BJ (cell line): ENCODE data around the gene USF2. TPM values are rescaled to one million over a fixed set of nuclear protein-coding genes. Genes with fewer than 3 reads are reported as not detected.

Source experiments
- CTCF ChIA-PET: fragments of 350-600 bp; formaldehyde crosslinking; extraction: SDS; loops from one replicate; lab custom pipeline; 2021; ENCODE audit warnings: antibody characterized with exemption, inconsistent platforms; lab: Yijun Ruan, JAX
- POLR2A ChIA-PET: fragments of 300-600 bp; sonication (Branson Sonifier 250); formaldehyde crosslinking; extraction: SDS; loops from one replicate; lab custom pipeline; 2021; ENCODE audit warnings: antibody characterized with exemption; lab: Charles Lee
- DNase-seq: peaks from one replicate; pipeline ENCODE4 v3.0.0-alpha.2; 2011; ENCODE audit warnings: low read depth
- H3K27me3 ChIP-seq: 2 replicates; pipeline ENCODE4 v1.6.0; 2011; ENCODE audit warnings: low read length; ENCODE audit not compliant: control insufficient read depth, insufficient read depth
- H3K36me3 ChIP-seq: 2 replicates; pipeline ENCODE4 v1.5.1; 2011; ENCODE audit warnings: low read length; ENCODE audit not compliant: control insufficient read depth, insufficient read depth
- H3K4me3 ChIP-seq: 2 replicates; pipeline ENCODE4 v1.5.1; 2011; ENCODE audit warnings: low read depth, mild to moderate bottlenecking, control low read depth, low read length
- polyA plus RNA-seq: library from polyadenylated mRNA; depleted of rRNA; stranded (reverse); fragments of >200 nt; gene quantifications from 2 replicates; pipeline ENCODE4 v1.2.3, GENCODE V29; 2011
- TF ChIP-seq, protein P1 (sequence below): IDR thresholded peaks from 2 replicates; pipeline ENCODE4 v1.5.1; 2011; ENCODE audit warnings: low read depth, mild to moderate bottlenecking, control low read depth, inconsistent platforms, low read length, moderate library complexity; ENCODE audit not compliant: insufficient read depth

USF2 gene
- polyA plus RNA-seq, 1 experiment: 80.3 TPM

- Histone ChIP-seq H3K36me3 (no peaks in the 10 kb centered on the region), H3K27me3 (peaks cover 15% of the 10 kb centered on the region), H3K4me3 (no peak overlapping the region)
- ChIA-PET CTCF (interaction anchor here (1.8 kb wide), 1 partner anchor 24 kb away, joined by 5 read pairs; the partner anchor contains the start of gene USF2), POLR2A (no interaction called here)
- no peak for DNase-seq
- TF ChIP-seq, protein P1, sequence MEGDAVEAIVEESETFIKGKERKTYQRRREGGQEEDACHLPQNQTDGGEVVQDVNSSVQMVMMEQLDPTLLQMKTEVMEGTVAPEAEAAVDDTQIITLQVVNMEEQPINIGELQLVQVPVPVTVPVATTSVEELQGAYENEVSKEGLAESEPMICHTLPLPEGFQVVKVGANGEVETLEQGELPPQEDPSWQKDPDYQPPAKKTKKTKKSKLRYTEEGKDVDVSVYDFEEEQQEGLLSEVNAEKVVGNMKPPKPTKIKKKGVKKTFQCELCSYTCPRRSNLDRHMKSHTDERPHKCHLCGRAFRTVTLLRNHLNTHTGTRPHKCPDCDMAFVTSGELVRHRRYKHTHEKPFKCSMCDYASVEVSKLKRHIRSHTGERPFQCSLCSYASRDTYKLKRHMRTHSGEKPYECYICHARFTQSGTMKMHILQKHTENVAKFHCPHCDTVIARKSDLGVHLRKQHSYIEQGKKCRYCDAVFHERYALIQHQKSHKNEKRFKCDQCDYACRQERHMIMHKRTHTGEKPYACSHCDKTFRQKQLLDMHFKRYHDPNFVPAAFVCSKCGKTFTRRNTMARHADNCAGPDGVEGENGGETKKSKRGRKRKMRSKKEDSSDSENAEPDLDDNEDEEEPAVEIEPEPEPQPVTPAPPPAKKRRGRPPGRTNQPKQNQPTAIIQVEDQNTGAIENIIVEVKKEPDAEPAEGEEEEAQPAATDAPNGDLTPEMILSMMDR: no peak
Observed at GRCh38 chr19:35293808-35294207, 25.0 kb downstream of the USF2 start.

- TF ChIP-seq, protein P1: no peak
- ChIA-PET POLR2A (no interaction called here), CTCF (interaction anchor here (1.8 kb wide), 1 partner anchor 25 kb away, joined by 5 read pairs; the partner anchor contains the start of gene USF2)
- H3K27me3 ChIP-seq: peaks cover 15% of the 10 kb centered on the region
- no peaks in the 10 kb centered on the region for H3K36me3 ChIP-seq
- DNase-seq: no peak
- no peak overlapping the region for H3K4me3 ChIP-seq
Observed at GRCh38 chr19:35294328-35294727, 25.6 kb downstream of the USF2 start.

GRCh38 chr19:35294859-35295791 lies 26.4 kb downstream of the USF2 start:
- no peaks in the 10 kb centered on the region for H3K36me3 ChIP-seq
- CTCF ChIA-PET: interaction anchor here (1.8 kb wide), 1 partner anchor 25 kb away, joined by 5 read pairs; the partner anchor contains the start of gene USF2
- TF ChIP-seq, protein P1: no peak
- no peak overlapping the region for H3K4me3 ChIP-seq
- no peak for DNase-seq
- peaks cover 15% of the 10 kb centered on the region for H3K27me3 ChIP-seq
- POLR2A ChIA-PET: no interaction called here

DNA sequence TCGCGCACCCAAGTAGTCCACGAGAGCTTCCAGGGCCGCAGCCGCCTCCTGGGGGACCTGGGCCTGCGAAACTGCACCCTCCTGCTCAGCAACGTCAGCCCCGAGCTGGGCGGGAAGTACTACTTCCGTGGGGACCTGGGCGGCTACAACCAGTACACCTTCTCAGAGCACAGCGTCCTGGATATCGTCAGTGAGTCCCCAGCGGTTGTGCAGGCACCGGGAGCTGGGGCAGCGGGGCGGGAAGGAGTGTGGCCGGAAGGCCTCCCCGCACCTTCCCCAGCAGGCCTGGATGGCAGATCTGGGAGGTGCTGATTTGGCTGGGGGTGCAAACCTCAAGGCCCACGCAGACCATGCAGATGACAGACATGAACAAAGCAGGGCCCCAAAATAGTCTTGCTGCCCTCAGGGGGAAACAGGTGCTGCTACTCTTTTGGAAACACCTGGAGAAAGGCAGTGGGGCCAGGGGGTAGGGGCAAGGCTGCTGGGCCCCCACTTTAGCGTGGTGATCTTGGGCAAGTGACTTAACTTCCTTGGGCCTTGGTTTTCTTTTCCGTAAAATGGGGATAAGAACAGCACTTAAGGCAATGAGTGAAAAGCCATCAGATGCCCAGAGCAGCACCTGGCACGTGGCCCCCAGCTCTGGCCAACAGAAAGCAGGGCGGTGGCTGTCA lies 27.2 kb downstream of the USF2 start:
- Histone ChIP-seq H3K27me3 (peaks cover 15% of the 10 kb centered on the region), H3K36me3 (no peaks in the 10 kb centered on the region), H3K4me3 (no peak overlapping the region)
- ChIA-PET POLR2A (no interaction called here), CTCF (no interaction called here)
- TF ChIP-seq, protein P1: no peak
- no peak for DNase-seq
